ENCODE measurements around the gene C16orf86.

The C16orf86 gene

DNA sequence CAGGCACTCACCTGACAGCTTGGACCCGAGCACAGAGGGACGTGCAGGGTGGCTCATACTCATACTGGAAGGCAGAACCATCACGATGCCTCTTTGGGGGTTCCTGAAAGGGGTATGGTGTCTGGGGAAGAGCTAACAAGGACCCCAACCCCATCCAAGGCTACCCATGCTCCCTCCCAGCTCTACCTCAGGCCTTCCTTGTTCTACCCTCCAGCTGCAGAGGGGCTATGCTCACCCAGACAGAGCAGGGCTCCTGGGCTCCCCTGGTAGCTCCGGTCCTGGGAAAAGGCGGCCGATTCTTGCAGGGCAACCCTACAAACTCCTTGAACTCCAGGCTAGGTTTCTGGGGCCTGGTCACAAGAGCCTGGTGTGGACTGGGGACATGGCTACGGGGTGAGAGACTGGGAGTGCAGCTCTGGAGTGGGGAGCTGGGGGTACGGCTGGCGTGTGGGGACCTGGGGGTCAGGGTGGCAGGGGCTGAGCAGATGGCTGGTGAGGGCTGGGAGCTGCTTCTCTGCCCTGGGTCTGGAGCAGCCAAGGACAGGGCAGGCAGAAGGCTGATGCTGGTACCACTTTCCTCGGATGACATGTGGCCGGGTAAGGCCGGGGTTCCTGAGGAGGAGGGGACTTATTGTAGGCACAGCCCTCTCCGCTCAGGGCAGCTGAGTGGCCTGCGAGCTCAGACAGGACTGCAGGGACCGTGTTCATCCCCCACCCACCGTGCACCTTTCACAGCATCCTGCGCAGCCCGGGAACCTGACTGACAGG, 8.7 kb upstream of the C16orf86 start:
- Histone ChIP-seq H3K27me3 (no peaks in the 10 kb centered on the region), H3K9ac (peak overlapping the region in 8 of 11 experiments; percentile 2 to 92 (median 84); a peak in 8 of 22 replicates), H4K20me1 (peaks cover 0 to 62% (median 29%) of the 10 kb centered on the region in 11 experiments; a peak in 17 of 22 replicates), H3K27ac (no peak overlapping the region), H3K36me3 (peaks cover 32 to 62% (median 58%) of the 10 kb centered on the region in 11 experiments; a peak in 21 of 22 replicates), H3K4me2 (peak overlapping the region in 9 of 11 experiments; percentile 92 to 99 (median 98); a peak in 9 of 22 replicates), H3K4me1 (peaks cover 20 to 28% (median 24%) of the 10 kb centered on the region in 10 experiments), H3K9me3 (replicated peaks in 1 of 11) (no peaks in the 10 kb centered on the region), H3K4me3 (peak overlapping the region in 2 of 10 experiments; percentile 77 to 89; a peak in 2 of 20 replicates)
- no peak for TF ChIP-seq Cebpa-rat (IDR thresholded peaks at IDR 0.05)

DNA sequence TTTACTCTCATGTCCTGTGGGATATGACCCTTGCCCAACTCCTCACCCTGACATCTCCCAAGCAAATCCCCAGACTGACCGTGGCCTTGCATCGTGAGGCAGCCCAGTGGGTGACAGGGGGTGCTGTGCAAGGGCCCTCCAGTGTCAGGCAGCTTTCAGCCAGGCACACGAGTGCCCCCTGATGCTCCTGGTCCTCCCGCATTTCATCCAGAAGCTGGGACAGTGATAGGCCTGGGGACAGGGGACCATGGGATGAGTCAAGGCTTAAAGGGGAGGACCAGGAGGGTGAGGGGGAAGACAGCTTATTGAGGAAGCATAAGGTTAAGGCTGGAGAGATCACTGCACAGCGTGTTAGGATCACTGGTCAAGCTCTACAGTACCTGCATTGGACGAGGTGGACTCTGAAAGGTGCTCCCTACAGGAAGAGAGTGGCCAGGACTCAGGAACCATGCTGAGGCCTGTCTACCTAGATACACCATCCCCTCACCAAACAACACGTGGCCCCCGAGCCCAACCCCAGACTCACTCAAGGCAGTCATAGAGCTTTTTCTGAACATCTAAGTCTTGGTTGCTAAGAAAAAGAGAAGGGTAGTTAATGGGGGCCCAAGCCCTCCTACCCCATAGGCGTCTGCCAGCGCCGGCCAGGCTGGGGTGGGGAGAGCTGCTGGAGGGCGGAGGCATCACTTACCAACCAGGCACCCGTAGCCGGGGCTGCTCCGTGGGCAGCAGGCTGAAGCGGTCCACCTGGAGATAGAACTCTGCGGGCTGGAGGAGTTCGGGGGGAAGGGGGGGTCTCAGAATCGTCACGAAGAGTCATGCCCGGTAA, 7.6 kb upstream of the C16orf86 start:
- Histone ChIP-seq H3K27ac (peak overlapping the region; percentile 44 to 83 (median 77); a peak in 20 of 22 replicates), H3K36me3 (peaks cover 36 to 70% (median 56%) of the 10 kb centered on the region in 11 experiments; a peak in 21 of 22 replicates), H3K4me2 (peak overlapping the region; percentile 82 to 99 (median 98))

DNA sequence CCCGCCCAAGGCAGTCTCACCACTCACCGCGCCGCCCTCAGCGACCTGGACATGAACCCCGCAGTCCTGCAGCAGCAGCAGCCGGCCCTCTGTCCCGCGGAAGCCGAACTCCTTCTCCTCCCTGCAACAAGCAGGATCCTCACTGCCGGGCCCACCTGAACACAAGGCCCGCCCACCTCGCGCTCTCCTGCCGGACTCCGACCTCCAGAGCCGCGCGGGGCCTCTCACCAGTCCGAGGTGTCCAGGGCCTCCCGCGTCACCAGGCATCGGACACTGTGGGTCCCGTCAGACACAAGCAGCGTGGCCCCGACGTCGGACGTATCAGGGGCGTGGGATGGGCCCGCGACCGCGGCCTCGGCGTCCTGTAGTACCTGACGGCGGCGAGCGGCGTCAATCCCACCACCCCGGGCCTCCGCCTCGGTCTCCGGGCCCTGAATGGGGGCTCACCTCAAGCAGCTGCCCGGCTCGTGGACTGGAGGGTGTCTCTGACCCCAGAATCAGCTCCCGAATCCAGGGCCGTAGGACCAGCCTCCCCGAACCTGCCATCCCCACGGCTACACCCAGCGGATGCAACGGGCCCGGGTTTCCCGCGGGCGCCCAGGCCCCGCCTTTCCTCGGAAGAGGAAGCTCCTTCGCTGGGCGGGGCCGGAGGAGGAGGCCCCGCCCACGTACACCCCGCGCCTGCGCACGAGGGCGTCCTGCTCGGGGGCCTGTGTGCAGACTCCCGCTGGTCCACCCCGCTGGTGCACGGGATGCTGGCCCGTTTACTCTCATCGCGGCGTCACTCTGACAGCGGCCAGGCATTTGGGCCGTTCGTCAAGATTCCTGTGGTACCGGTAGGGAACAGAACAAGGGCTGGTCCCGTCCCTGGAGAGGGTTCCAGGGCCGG, 6.7 kb upstream of the C16orf86 start, which contains the start of gene ACD:
TSS of gene ACD (minus strand) at position 586 of the 889 bp plus-strand sequence. CDS start at position 546, 40 bp downstream.
- H4K20me1 ChIP-seq, result peaks cover 0 to 74% (median 29%) of the 10 kb centered on the region in 11 experiments; a peak in 17 of 22 replicates
- peak within 1 kb of the TSS; percentile 82 to 99 (median 98) for H3K4me2 ChIP-seq
- peak within 1 kb of the TSS; percentile 77 to 100 (median 94) for H3K4me3 ChIP-seq
- H3K36me3 ChIP-seq, result peaks cover 36 to 64% (median 48%) of the 10 kb centered on the region in 11 experiments; a peak in 21 of 22 replicates
- H3K9ac ChIP-seq, result peak within 1 kb of the TSS; percentile 80 to 92 (median 86)
- no peaks in the 10 kb centered on the region for H3K27me3 ChIP-seq
- H3K27ac ChIP-seq, result peak within 1 kb of the TSS; percentile 44 to 83 (median 77); a peak in 21 of 22 replicates
- H3K4me1 ChIP-seq, result peaks cover 23 to 45% (median 30%) of the 10 kb centered on the region in 10 experiments
- TF ChIP-seq Cebpa-rat (IDR thresholded peaks at IDR 0.05), result no peak
- H3K9me3 ChIP-seq (replicated peaks in 1 of 11), result no peaks in the 10 kb centered on the region

More for the DNA sequence above, 7.6 kb upstream of the C16orf86 start:
- H3K27me3 ChIP-seq, result no peaks in the 10 kb centered on the region
- H3K4me1 ChIP-seq, result peaks cover 21 to 36% (median 28%) of the 10 kb centered on the region in 10 experiments
- peak overlapping the region; percentile 80 to 92 (median 86) for H3K9ac ChIP-seq
- H3K4me3 ChIP-seq, result peak overlapping the region; percentile 77 to 100 (median 94)
- peaks cover 0 to 73% (median 29%) of the 10 kb centered on the region in 11 experiments; a peak in 17 of 22 replicates for H4K20me1 ChIP-seq
- H3K9me3 ChIP-seq (replicated peaks in 1 of 11), result no peaks in the 10 kb centered on the region
- no peak for TF ChIP-seq Cebpa-rat (IDR thresholded peaks at IDR 0.05)

DNA sequence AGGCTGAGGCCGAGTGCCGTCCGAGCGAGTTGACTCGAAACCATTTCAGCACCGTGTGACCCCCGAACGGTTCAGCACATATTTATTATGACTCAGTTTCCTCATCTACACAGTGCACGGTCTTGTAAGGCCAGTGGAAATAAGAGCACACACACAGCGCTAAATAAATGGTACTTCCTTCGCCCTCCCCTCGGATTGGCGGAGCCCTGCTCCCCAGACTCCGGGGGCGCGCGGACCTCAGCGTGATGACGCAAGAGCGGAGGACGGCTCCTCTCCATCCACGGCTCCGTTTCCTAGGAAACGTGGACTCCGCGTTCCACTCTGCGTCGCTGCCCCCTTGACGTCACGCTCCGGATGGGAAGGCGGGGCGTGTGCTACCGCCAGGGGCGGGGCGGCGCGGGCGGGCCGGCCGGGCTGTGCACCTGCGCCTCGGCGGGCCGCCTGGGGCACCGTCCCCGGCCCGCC, 6.0 kb upstream of the C16orf86 start, which contains the start of gene PARD6A:
TSS of gene PARD6A (plus strand) at position 397 of the 465 bp plus-strand sequence. CDS start 79 bp downstream, outside the sequence.
- H4K20me1 ChIP-seq, result peaks cover 0 to 70% (median 26%) of the 10 kb centered on the region in 11 experiments; a peak in 17 of 22 replicates
- H3K27me3 ChIP-seq, result no peaks in the 10 kb centered on the region
- H3K9me3 ChIP-seq (replicated peaks in 1 of 11), result no peaks in the 10 kb centered on the region
- H3K36me3 ChIP-seq, result peaks cover 32 to 58% (median 41%) of the 10 kb centered on the region in 11 experiments; a peak in 21 of 22 replicates
- peak within 1 kb of the TSS; percentile 44 to 83 (median 77); a peak in 21 of 22 replicates for H3K27ac ChIP-seq
- H3K9ac ChIP-seq, result peak within 1 kb of the TSS; percentile 80 to 92 (median 86)
- peak in 10 of 11 experiments; percentile 19 to 97 (median 86); a peak in 19 of 22 replicates for TF ChIP-seq Cebpa-rat (IDR thresholded peaks at IDR 0.05)
- peak within 1 kb of the TSS; percentile 77 to 100 (median 94) for H3K4me3 ChIP-seq
- H3K4me1 ChIP-seq, result peaks cover 29 to 51% (median 36%) of the 10 kb centered on the region in 10 experiments
- H3K4me2 ChIP-seq, result peak within 1 kb of the TSS; percentile 82 to 99 (median 98)

DNA sequence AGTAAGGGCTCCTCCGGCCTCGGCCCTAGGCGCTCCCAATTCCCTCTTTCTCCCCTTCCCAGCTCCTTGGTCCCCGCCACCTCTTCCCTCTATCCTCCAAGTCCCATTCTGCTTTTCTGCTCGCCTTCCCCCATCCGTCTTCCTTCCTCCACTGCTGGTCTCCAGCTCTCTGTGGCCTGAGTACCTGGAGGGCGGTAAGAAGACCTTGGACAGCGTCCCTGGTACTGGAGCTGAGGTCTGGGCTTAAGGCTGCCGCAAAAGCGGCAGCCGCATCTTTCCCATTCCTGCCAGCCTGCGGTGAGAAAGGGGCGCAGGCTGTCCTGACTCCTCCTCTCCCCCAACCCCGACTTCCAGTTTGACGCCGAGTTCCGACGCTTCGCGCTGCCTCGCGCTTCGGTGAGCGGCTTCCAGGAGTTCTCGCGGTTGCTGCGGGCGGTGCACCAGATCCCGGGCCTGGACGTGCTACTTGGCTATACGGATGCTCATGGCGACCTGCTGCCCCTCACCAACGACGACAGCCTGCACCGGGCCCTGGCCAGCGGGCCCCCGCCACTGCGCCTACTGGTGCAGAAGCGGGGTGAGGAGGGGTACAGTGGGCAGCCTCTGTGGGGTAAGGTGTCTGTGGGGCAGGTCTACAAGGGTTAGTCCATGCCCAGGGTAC, 5.4 kb upstream of the C16orf86 start:
- H3K27me3 ChIP-seq, result no peaks in the 10 kb centered on the region
- H3K36me3 ChIP-seq, result peaks cover 28 to 51% (median 39%) of the 10 kb centered on the region in 11 experiments; a peak in 21 of 22 replicates
- no peak for TF ChIP-seq Cebpa-rat (IDR thresholded peaks at IDR 0.05)

DNA sequence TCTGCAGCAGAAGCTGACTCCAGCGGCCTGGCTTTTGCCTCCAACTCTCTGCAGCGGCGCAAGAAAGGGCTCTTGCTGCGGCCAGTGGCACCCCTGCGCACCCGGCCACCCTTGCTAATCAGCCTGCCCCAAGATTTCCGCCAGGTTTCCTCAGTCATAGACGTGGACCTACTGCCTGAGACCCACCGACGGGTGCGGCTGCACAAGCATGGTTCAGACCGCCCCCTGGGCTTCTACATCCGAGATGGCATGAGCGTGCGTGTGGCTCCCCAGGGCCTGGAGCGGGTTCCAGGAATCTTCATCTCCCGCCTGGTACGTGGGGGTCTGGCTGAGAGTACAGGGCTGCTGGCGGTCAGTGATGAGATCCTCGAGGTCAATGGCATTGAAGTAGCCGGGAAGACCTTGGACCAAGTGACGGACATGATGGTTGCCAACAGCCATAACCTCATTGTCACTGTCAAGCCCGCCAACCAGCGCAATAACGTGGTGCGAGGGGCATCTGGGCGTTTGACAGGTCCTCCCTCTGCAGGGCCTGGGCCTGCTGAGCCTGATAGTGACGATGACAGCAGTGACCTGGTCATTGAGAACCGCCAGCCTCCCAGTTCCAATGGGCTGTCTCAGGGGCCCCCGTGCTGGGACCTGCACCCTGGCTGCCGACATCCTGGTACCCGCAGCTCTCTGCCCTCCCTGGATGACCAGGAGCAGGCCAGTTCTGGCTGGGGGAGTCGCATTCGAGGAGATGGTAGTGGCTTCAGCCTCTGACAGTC, 4.5 kb upstream of the C16orf86 start:
- peak overlapping the region in 10 of 11 experiments; percentile 82 to 99 (median 98); a peak in 21 of 22 replicates for H3K4me2 ChIP-seq
- peaks cover 19 to 43% (median 30%) of the 10 kb centered on the region in 11 experiments; a peak in 21 of 22 replicates for H3K36me3 ChIP-seq
- no peaks in the 10 kb centered on the region for H3K27me3 ChIP-seq
- TF ChIP-seq Cebpa-rat (IDR thresholded peaks at IDR 0.05), result no peak
- H3K4me3 ChIP-seq, result peak overlapping the region in 2 of 10 experiments; percentile 89 to 99; a peak in 1 of 20 replicates
- peaks cover 37 to 59% (median 44%) of the 10 kb centered on the region in 10 experiments for H3K4me1 ChIP-seq
- H3K9ac ChIP-seq, result peak overlapping the region in 4 of 11 experiments; percentile 86 to 92 (median 90); a peak in 3 of 22 replicates
- no peaks in the 10 kb centered on the region for H3K9me3 ChIP-seq (replicated peaks in 1 of 11)
- H4K20me1 ChIP-seq, result peaks cover 0 to 59% (median 25%) of the 10 kb centered on the region in 11 experiments; a peak in 17 of 22 replicates
- no peak overlapping the region for H3K27ac ChIP-seq

More for the DNA sequence above, 5.4 kb upstream of the C16orf86 start:
- peaks cover 35 to 57% (median 42%) of the 10 kb centered on the region in 10 experiments for H3K4me1 ChIP-seq
- peak overlapping the region; percentile 77 to 100 (median 94) for H3K4me3 ChIP-seq
- no peaks in the 10 kb centered on the region for H3K9me3 ChIP-seq (replicated peaks in 1 of 11)
- peak overlapping the region; percentile 9 to 92 (median 84); a peak in 16 of 22 replicates for H3K9ac ChIP-seq
- peaks cover 0 to 64% (median 26%) of the 10 kb centered on the region in 11 experiments; a peak in 17 of 22 replicates for H4K20me1 ChIP-seq
- peak overlapping the region; percentile 82 to 99 (median 98) for H3K4me2 ChIP-seq
- peak overlapping the region in 5 of 11 experiments; percentile 6 to 77 (median 27); a peak in 4 of 22 replicates for H3K27ac ChIP-seq

All from BLaER1 treated with 17β-estradiol and CSF1 and Interleukin-3, amounts not matched to agents 10 nM and 100 nM (cell line).